Airway epithelial cell (primary cell): ENCODE results near the gene GFI1. TPM values are rescaled to one million over a fixed set of nuclear protein-coding genes. Genes with fewer than 3 reads are reported as not detected.

Experiments
- total RNA-seq: library from RNA; depleted of rRNA; stranded (reverse); fragments of >200 nt; gene quantifications from 2 replicates; pipeline ENCODE4 v1.2.3, GENCODE V29; 2015

GFI1 gene
- not detected in 2 replicates for total RNA-seq

DNA sequence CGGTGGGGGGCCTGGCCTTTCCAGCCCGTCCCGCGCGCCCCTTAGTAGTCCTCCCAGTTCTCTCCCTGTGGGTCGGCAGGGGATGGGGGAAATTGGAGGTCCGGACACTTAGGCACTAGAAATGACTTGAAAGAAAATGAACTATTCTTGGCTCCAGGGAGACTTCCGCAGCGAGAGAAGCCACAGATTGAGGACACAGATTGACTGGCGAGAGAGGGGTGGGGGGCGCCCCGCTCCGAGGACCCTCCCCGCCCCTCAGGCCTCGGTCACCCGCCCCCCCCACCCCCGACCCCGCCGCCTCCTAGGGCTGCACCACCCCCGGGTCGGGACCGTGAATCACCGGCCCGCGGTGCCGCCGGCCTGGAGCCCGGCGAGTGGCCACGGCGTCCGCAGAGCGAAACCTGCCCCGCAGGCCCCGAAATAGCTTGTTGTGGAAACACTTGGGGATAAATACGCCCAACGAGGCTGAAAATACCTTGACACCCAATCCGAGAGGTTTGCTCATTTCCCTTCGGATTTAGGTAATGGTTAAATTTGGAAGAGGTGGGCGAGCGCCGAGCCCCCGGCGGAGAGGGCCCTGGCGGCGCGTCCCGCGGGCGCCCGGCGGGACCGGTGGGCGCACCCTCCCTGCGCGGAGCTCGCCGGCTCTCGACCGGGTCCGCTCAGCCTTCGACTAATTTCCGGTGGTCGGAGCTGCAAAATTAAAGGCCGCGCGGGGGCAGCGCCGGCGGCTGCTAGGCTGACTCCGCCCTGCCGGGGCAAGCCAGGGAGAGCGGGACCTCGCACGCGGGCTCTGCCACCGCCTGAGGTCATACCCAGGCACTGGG is at the start of gene GFI1:
TSS of gene GFI1 (minus strand) at position 675 of the 827 bp plus-strand sequence. CDS start 3,438 bp downstream, outside the sequence.

Other genes starting within 250 kb of the GFI1 start
- gene GLMN, start 187.9 kb downstream of the GFI1 start, total RNA-seq, result 8.8 and 10.4 TPM in 2 replicates
- gene RPAP2, start 187.9 kb downstream of the GFI1 start, total RNA-seq, result 14.1 and 16.7 TPM in 2 replicates